ENCODE measurements around the gene DPP4. TPM values are rescaled to one million over a fixed set of nuclear protein-coding genes. Genes with fewer than 3 reads are reported as not detected.

Gene DPP4
- total and polyA plus RNA-seq, 2 experiments from 2014 or later = 31.6 to 39.9 TPM

- Histone ChIP-seq H3F3A (ENCODE audit: insufficient read depth) (no peaks in the 10 kb centered on the region), H3K4me3 (no peak overlapping the region), H3K36me3 (ENCODE audit: low read depth) (peaks cover 4% of the 10 kb centered on the region; the same call in 1 of the 2 replicates), H3K27me3 (replicated peaks; ENCODE audit: insufficient read depth) (no peaks in the 10 kb centered on the region), H3K9ac (no peak overlapping the region), H3K4me2 (ENCODE audit: unreplicated experiment) (no peak overlapping the region), H2AFZ (no peak overlapping the region), H3K4me1 (ENCODE audit: insufficient read depth) (no peaks in the 10 kb centered on the region), H3K9me3 (ENCODE audit: low read depth) (no peaks in the 10 kb centered on the region), H3K79me2 (ENCODE audit: insufficient read depth) (no peaks in the 10 kb centered on the region), H4K20me1 (ENCODE audit: insufficient read depth) (no peaks in the 10 kb centered on the region), H3K27ac (no peak overlapping the region), H3K9me2 (ENCODE audit: insufficient read depth) (no peaks in the 10 kb centered on the region)
- TF ChIP-seq EZH2phosphoT487 (IDR thresholded peaks at IDR 0.05; ENCODE audit: insufficient read depth, low read depth) (no peak), EZH2 (IDR thresholded peaks at IDR 0.05; ENCODE audit: insufficient read depth, poor library complexity, severe bottlenecking) (no peak)
- DNase-seq = no peak
- in situ Hi-C loops (cut with MboI) = no loop called here
- WGBS, 2 experiments (ENCODE audit: low coverage in 1 of 2, low lambda C conversion rate in 2 of 2, missing lambda C conversion rate in 2 of 2) = 88 to 93% methylated on average over 8 of the region's 8 CpGs
These were observed 55.5 kb downstream of the DPP4 start for GRCh38 chr2:162018530-162018929.

- Histone ChIP-seq H2AFZ (no peak overlapping the region), H3K36me3 (ENCODE audit: low read depth) (peaks cover 4% of the 10 kb centered on the region; the same call in 1 of the 2 replicates), H3K9me2 (ENCODE audit: insufficient read depth) (no peaks in the 10 kb centered on the region), H3K4me3 (no peak overlapping the region), H3F3A (ENCODE audit: insufficient read depth) (no peaks in the 10 kb centered on the region), H3K9me3 (ENCODE audit: low read depth) (no peaks in the 10 kb centered on the region), H3K79me2 (ENCODE audit: insufficient read depth) (no peaks in the 10 kb centered on the region), H3K4me2 (ENCODE audit: unreplicated experiment) (no peak overlapping the region), H4K20me1 (ENCODE audit: insufficient read depth) (no peaks in the 10 kb centered on the region), H3K4me1 (ENCODE audit: insufficient read depth) (no peaks in the 10 kb centered on the region), H3K9ac (no peak overlapping the region), H3K27ac (no peak overlapping the region), H3K27me3 (replicated peaks; ENCODE audit: insufficient read depth) (no peaks in the 10 kb centered on the region)
- in situ Hi-C loops (cut with MboI) = no loop called here
- TF ChIP-seq EZH2 (IDR thresholded peaks at IDR 0.05; ENCODE audit: insufficient read depth, poor library complexity, severe bottlenecking) (no peak), EZH2phosphoT487 (IDR thresholded peaks at IDR 0.05; ENCODE audit: insufficient read depth, low read depth) (no peak)
- WGBS, 2 experiments (ENCODE audit: low coverage in 1 of 2, low lambda C conversion rate in 2 of 2, missing lambda C conversion rate in 2 of 2) = 86 to 87% methylated on average over 3 of the region's 3 CpGs
- no peak for DNase-seq
These were observed 56.8 kb downstream of the DPP4 start for GRCh38 chr2:162017233-162017632.

GRCh38 chr2:162016080-162016479 lies 57.9 kb downstream of the DPP4 start:
- Histone ChIP-seq H3K4me1 (ENCODE audit: insufficient read depth) (no peaks in the 10 kb centered on the region), H3K9me3 (ENCODE audit: low read depth) (no peaks in the 10 kb centered on the region), H3K36me3 (ENCODE audit: low read depth) (peaks cover 4% of the 10 kb centered on the region; the same call in 1 of the 2 replicates), H3K9ac (no peak overlapping the region), H3K27me3 (replicated peaks; ENCODE audit: insufficient read depth) (no peaks in the 10 kb centered on the region), H3K4me2 (ENCODE audit: unreplicated experiment) (no peak overlapping the region), H3K79me2 (ENCODE audit: insufficient read depth) (no peaks in the 10 kb centered on the region), H3K27ac (no peak overlapping the region), H3K4me3 (no peak overlapping the region), H3K9me2 (ENCODE audit: insufficient read depth) (no peaks in the 10 kb centered on the region), H4K20me1 (ENCODE audit: insufficient read depth) (no peaks in the 10 kb centered on the region), H3F3A (ENCODE audit: insufficient read depth) (no peaks in the 10 kb centered on the region), H2AFZ (no peak overlapping the region)
- TF ChIP-seq EZH2phosphoT487 (IDR thresholded peaks at IDR 0.05; ENCODE audit: insufficient read depth, low read depth) = no peak
- TF ChIP-seq EZH2 (IDR thresholded peaks at IDR 0.05; ENCODE audit: insufficient read depth, poor library complexity, severe bottlenecking) = no peak
- 91 to 93% methylated on average over 2 of the region's 2 CpGs for WGBS, 2 experiments (ENCODE audit: low coverage in 1 of 2, low lambda C conversion rate in 2 of 2, missing lambda C conversion rate in 2 of 2)
- no peak for DNase-seq
- in situ Hi-C loops (cut with MboI) = no loop called here

GRCh38 chr2:162014751-162015150 lies 59.3 kb downstream of the DPP4 start:
- Histone ChIP-seq H3K9ac (no peak overlapping the region), H3K4me1 (ENCODE audit: insufficient read depth) (no peaks in the 10 kb centered on the region), H4K20me1 (ENCODE audit: insufficient read depth) (no peaks in the 10 kb centered on the region), H3K27ac (no peak overlapping the region), H2AFZ (0 out of 2 replicates have a peak overlapping the region, but pooled peaks have one; percentile 6), H3K4me2 (ENCODE audit: unreplicated experiment) (no peak overlapping the region), H3K79me2 (ENCODE audit: insufficient read depth) (no peaks in the 10 kb centered on the region), H3K9me3 (ENCODE audit: low read depth) (no peaks in the 10 kb centered on the region), H3F3A (ENCODE audit: insufficient read depth) (no peaks in the 10 kb centered on the region), H3K27me3 (replicated peaks; ENCODE audit: insufficient read depth) (no peaks in the 10 kb centered on the region), H3K9me2 (ENCODE audit: insufficient read depth) (no peaks in the 10 kb centered on the region), H3K36me3 (ENCODE audit: low read depth) (no peaks in the 10 kb centered on the region), H3K4me3 (no peak overlapping the region)
- in situ Hi-C loops (cut with MboI) = no loop called here
- 51 to 56% methylated on average over 6 of the region's 6 CpGs for WGBS, 2 experiments (ENCODE audit: low coverage in 1 of 2, low lambda C conversion rate in 2 of 2, missing lambda C conversion rate in 2 of 2)
- DNase-seq = no peak
- TF ChIP-seq EZH2 (IDR thresholded peaks at IDR 0.05; ENCODE audit: insufficient read depth, poor library complexity, severe bottlenecking) (no peak), EZH2phosphoT487 (IDR thresholded peaks at IDR 0.05; ENCODE audit: insufficient read depth, low read depth) (no peak)
